Measurements from ENCODE around the gene SEMA4D. TPM values are rescaled to one million over a fixed set of nuclear protein-coding genes. Genes with fewer than 3 reads are reported as not detected.
A peak's percentile ranks its signal among the peaks of the same experiment; 100 is the strongest.

The SEMA4D gene
- total and polyA plus RNA-seq, 9 of the 15 experiments (the other 6 are each of a cell fraction or from before 2014, with no cell fraction given) = 0.38 to 5.1 (median 1.8) TPM

GRCh38 chr9:89318123-89319014, 179.5 kb downstream of the SEMA4D start, which contains the start of gene SECISBP2 (continued):
- TF ChIP-seq, protein P1, sequence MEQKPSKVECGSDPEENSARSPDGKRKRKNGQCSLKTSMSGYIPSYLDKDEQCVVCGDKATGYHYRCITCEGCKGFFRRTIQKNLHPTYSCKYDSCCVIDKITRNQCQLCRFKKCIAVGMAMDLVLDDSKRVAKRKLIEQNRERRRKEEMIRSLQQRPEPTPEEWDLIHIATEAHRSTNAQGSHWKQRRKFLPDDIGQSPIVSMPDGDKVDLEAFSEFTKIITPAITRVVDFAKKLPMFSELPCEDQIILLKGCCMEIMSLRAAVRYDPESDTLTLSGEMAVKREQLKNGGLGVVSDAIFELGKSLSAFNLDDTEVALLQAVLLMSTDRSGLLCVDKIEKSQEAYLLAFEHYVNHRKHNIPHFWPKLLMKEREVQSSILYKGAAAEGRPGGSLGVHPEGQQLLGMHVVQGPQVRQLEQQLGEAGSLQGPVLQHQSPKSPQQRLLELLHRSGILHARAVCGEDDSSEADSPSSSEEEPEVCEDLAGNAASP (IDR thresholded peaks at IDR 0.05) = no peak
- peak; percentile 4; the same call in 1 of the 2 replicates for TF ChIP-seq CHCHD3 (CRISPR knock-in tag; IDR thresholded peaks at IDR 0.05)
- no peak for TF ChIP-seq HNRNPUL1 (IDR thresholded peaks at IDR 0.05; ENCODE audit: low read length)
- peak; percentile 78 to 89 for TF ChIP-seq MAZ (CRISPR knock-in tag; conservative IDR thresholded peaks at IDR 0.05 in 1 of 2, IDR thresholded peaks at IDR 0.05 in 1 of 2)
- TF ChIP-seq CCNT2 (IDR thresholded peaks at IDR 0.05; ENCODE audit: borderline replicate concordance, extremely low read depth, insufficient read length, low read depth, low read length) = peak; percentile 88
- TF ChIP-seq GATAD2B (IDR thresholded peaks at IDR 0.05; ENCODE audit: borderline replicate concordance) = 0 out of 2 replicates have a peak, but pooled peaks have one; percentile 43
- TF ChIP-seq TFAM (CRISPR knock-in tag; conservative IDR thresholded peaks at IDR 0.05) = no peak
- TF ChIP-seq USF1 (CRISPR knock-in tag; IDR thresholded peaks at IDR 0.05) = peak; percentile 78
- no peak for TF ChIP-seq GTF2F1 (IDR thresholded peaks at IDR 0.05; ENCODE audit: low read depth, low read length)
- TF ChIP-seq EP400 (IDR thresholded peaks at IDR 0.05) = peak; percentile 98
- TF ChIP-seq KLF13 (tag; IDR thresholded peaks at IDR 0.05; ENCODE audit: borderline replicate concordance, low read depth) = no peak
- peak; percentile 65; the same call in 1 of the 2 replicates for TF ChIP-seq MTA3 (IDR thresholded peaks at IDR 0.05; ENCODE audit: borderline replicate concordance)
- no peak for TF ChIP-seq ZNF551 (CRISPR knock-in tag; IDR thresholded peaks at IDR 0.05)
- 0 out of 2 replicates have a peak, but pooled peaks have one; percentile 36 for TF ChIP-seq ZBTB33 (CRISPR knock-in tag; IDR thresholded peaks at IDR 0.05)
- no peak for TF ChIP-seq ZNF507 (tag; conservative IDR thresholded peaks at IDR 0.05)
- no peak for TF ChIP-seq TCF3 (CRISPR knock-in tag; IDR thresholded peaks at IDR 0.05)
- peak; percentile 82 for TF ChIP-seq L3MBTL2 (IDR thresholded peaks at IDR 0.05)
- TF ChIP-seq ATF4 (CRISPR knock-in tag; IDR thresholded peaks at IDR 0.05) = no peak
- TF ChIP-seq, protein P2, sequence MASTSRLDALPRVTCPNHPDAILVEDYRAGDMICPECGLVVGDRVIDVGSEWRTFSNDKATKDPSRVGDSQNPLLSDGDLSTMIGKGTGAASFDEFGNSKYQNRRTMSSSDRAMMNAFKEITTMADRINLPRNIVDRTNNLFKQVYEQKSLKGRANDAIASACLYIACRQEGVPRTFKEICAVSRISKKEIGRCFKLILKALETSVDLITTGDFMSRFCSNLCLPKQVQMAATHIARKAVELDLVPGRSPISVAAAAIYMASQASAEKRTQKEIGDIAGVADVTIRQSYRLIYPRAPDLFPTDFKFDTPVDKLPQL (IDR thresholded peaks at IDR 0.05; ENCODE audit: extremely low read depth, insufficient read length) = no peak
- TF ChIP-seq ZZZ3 (IDR thresholded peaks at IDR 0.05) = no peak

Measured in K562 (cell line).